Adipocyte (in vitro differentiated cells): ENCODE measurements around the gene ILKAP.

Experiments used
- DNase-seq: peaks from one replicate; pipeline ENCODE4 v3.0.0-alpha.2; 2015; ENCODE audit warnings: low read depth
- H3K27me3 ChIP-seq: replicated peaks from 2 replicates; pipeline ENCODE4 v1.7.0; 2013; ENCODE audit warnings: mild to moderate bottlenecking, low read length, moderate library complexity; ENCODE audit not compliant: control insufficient read depth, insufficient read depth
- H3K36me3 ChIP-seq: 2 replicates; pipeline ENCODE4 v1.7.0; 2013; ENCODE audit warnings: low read length, mild to moderate bottlenecking, moderate library complexity; ENCODE audit not compliant: control insufficient read depth, insufficient read depth, severe bottlenecking
- H3K4me1 ChIP-seq: 2 replicates; pipeline ENCODE4 v1.7.0; 2013; ENCODE audit warnings: mild to moderate bottlenecking, low read length, moderate library complexity; ENCODE audit not compliant: control insufficient read depth, insufficient read depth
- H3K4me3 ChIP-seq: 2 replicates; pipeline ENCODE4 v1.7.0; 2013; ENCODE audit warnings: mild to moderate bottlenecking, low read length, moderate library complexity
- H3K9ac ChIP-seq: 2 replicates; pipeline ENCODE4 v1.7.0; 2013; ENCODE audit warnings: mild to moderate bottlenecking, low read length, moderate library complexity
- H3K9me3 ChIP-seq: 2 replicates; pipeline ENCODE4 v1.7.0; 2013; ENCODE audit warnings: mild to moderate bottlenecking, low read length, moderate library complexity; ENCODE audit not compliant: control insufficient read depth

The ILKAP gene

DNA sequence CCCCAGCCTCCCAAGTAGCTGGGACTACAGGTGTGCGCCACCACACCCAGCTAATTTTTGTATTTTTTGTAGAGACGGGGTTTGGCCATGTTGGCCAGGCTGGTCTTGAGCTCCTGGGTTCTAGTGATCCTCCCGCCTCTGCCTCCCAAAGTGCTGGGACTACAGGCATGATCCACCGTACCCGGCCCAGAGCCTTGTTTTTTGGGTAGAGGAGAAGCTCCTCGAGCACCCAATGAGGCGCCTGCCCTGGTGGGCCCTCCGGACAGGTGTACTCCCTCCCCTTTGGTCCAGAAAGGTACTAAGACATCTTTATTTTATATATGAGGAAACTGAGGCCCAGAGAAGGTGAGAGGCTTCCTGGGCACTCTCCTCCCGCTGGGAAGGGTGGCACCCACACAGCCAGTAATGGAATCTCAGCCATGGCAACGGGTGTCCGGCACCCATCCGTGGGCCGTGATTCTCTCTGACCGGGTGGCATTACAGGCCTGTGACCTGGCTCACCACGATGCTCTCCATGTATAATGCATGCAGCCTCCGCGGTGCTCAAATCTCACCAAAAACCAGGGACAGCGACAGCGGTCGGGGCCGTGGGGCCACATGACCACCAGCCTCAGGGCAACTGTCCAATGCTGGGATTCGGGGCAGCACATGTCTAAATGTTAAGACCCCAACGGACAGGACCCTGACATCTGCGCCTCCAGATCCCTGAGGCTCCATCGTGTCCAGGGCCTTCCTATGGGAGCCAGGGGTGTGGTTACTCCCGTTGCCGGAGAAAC lies 81.8 kb downstream of the ILKAP start:
- H3K36me3 ChIP-seq: no peaks in the 10 kb centered on the region
- H3K4me1 ChIP-seq: peaks cover 4% of the 10 kb centered on the region
- DNase-seq: no peak
- H3K27me3 ChIP-seq: peaks cover 51% of the 10 kb centered on the region
- H3K4me3 ChIP-seq: no peak overlapping the region
- H3K9me3 ChIP-seq: no peaks in the 10 kb centered on the region
- H3K9ac ChIP-seq: no peak overlapping the region

DNA sequence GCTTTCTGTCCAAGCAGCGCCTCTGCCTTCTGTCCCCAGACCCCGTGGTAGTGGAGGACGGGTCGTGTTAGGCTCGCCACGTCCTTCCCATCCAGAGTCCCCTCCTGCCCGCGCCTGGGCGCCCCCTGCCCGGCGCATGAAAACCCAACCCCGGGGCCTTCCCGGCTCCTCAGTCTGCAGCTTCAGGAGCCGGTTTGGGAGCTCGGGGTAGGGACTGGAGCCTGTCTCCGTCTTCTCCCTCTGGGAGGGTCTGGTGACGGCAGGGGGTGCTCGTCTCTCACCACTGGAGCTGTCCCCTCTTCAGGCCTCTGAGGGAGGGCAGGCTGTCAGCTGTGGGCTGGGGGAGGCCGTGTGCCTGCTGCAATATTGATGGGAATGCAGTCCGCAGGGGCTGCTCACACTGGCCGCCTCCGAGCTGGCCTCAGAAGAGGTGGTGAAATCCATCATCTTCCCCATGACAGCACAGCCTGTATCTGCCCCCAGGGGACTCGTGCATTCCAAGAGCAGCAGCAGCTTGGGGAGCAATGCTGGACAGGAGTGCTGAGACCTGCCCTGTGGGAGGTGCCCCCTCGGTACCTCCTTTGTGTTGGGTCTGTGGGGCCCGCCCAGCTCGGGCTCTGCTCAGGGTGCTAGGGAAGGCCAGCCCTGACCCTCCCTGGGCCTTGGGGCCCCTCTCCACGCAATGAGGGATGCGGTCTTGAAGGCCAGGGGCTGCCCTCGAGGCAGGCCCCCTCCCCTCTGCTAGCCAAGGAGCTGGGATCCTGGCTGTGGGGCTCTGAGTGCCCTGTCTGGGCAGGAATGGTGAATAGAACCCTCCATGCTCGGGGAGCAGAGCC lies 82.8 kb downstream of the ILKAP start:
- peaks cover 54% of the 10 kb centered on the region for H3K27me3 ChIP-seq
- no peak overlapping the region for H3K9ac ChIP-seq
- H3K9me3 ChIP-seq: no peaks in the 10 kb centered on the region
- peaks cover 4% of the 10 kb centered on the region for H3K4me1 ChIP-seq
- no peaks in the 10 kb centered on the region for H3K36me3 ChIP-seq
- no peak overlapping the region for H3K4me3 ChIP-seq
- DNase-seq: peak; percentile 28
